Measurements from ENCODE around the gene ZNF335. TPM values are rescaled to one million over a fixed set of nuclear protein-coding genes. Genes with fewer than 3 reads are reported as not detected.

ZNF335 gene
- 13.8 and 16.3 TPM in 2 replicates for total RNA-seq (2014; rRNA removed; shearing (Covaris generic))
- 38.7 and 43.6 TPM in 2 replicates for polyA plus RNA-seq (2014; cell fraction: nucleus; rRNA removed)

DNA sequence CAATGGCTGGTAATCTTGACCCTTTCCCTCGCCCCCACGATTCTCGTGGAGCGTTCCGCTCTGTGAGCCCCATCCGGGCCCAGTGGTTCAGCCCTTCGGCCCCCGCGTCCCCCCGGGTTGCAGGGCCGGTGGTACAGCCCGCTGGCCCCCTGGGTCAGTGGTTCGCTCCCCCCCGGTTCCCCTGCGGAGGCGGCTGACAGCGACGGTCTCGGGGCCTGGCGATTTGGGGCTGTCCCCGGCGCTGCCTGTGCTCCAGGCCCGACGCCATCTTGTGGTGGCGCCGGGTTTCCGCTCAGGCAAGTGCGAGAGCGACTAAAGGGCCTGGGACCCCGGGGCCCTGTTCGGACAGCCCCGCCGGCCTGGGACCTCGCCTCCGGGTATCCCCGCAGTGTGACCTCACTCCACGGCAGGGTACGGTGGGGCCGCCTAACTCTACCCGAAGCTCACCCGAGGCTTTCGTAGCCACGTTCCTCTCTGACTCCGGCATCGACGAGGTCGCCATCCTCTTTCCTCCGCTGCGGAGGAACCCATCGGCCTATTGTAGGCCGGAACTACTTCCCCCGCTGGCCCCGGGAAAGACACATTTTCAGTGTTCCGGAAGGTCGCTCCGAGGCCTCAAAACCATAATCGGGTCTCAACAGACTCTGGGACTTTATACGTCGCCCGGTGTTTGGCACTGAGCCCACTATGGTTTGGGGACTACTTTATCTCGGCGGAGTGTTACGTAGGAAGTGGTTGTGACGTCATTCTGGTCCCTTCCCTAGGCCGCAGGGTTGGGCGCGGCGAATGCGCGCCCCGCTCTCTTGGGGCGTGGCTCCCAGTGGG is at the start of gene ZNF335:
TSS of gene ZNF335 (minus strand) at position 529 of the 825 bp plus-strand sequence. CDS start 793 bp downstream, outside the sequence.
- peak; percentile 91 for DNase-seq (ENCODE audit: extremely low read depth, low read depth)

GRCh38 chr20:46020555-46020954 is 48.6 kb upstream of the ZNF335 start:
- no peak for DNase-seq (ENCODE audit: extremely low read depth, low read depth)

- DNase-seq (ENCODE audit: extremely low read depth, low read depth): no peak
Observed at GRCh38 chr20:46018611-46019010, 46.6 kb upstream of the ZNF335 start.

DNA sequence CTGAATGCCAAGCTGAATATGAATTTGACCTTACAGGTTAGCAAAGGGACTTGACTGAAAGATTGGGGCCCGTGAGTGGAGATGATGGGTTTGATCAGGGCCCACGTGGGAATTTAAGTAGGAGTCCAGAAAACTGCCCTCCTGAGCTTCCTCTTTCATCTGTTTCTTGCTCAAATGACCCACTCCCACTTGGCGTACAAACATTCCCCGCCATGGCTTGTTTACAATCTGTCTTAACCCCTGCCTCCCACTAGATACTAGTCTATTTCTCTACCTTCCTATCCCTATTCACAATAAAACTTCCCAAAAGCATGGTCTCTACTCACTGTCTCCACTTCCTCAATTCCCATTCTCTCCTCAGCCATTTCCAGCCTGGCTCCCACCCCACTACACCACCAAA is 46.1 kb upstream of the ZNF335 start:
- no peak for DNase-seq (ENCODE audit: extremely low read depth, low read depth)

- no peak for DNase-seq (ENCODE audit: extremely low read depth, low read depth)
Observed at GRCh38 chr20:46017272-46017671, 45.3 kb upstream of the ZNF335 start.

GRCh38 chr20:46014517-46015396 is 42.8 kb upstream of the ZNF335 start:
- DNase-seq (ENCODE audit: extremely low read depth, low read depth): no peak

- DNase-seq (ENCODE audit: extremely low read depth, low read depth): peak; percentile 43
Observed at GRCh38 chr20:46013829-46014516, 42.0 kb upstream of the ZNF335 start.

DNA sequence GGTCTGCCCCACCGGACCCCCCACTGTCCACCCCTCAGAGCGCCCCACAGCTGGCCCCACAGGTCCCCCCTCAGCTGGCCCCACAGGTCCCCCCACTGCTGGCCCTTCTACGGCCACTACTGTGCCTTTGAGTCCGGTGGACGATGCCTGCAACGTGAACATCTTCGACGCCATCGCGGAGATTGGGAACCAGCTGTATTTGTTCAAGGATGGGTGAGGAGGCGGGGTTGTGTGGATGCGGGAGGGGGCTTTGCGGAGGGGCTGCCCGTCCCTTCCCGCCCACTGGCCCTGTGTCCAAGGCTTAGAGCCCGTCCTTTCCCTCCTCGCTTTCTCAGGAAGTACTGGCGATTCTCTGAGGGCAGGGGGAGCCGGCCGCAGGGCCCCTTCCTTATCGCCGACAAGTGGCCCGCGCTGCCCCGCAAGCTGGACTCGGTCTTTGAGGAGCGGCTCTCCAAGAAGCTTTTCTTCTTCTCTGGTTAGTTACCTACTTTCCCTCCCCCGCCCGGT is 41.4 kb upstream of the ZNF335 start:
- DNase-seq (ENCODE audit: extremely low read depth, low read depth): no peak

DNA sequence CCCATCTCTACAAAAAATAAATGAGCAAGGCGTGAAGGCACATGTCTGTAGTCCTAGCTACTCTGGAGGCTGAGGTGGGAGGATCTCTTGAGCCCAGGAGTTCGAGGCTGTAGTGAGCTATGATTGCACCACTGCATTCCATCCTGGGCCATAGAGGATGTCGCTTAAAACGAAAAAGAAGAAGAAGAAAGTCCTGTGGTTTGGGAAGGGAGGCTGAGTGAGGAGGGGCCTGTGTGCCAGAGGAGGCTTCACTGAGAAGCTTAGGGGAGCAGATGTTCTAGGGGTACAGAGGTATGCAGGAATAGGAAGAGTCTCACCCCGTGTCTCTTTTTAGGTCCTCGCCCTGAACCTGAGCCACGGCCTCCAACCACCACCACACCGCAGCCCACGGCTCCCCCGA is 40.9 kb upstream of the ZNF335 start:
- no peak for DNase-seq (ENCODE audit: extremely low read depth, low read depth)

GRCh38 chr20:46011631-46012482 is 39.9 kb upstream of the ZNF335 start:
- peak; percentile 57 for DNase-seq (ENCODE audit: extremely low read depth, low read depth)

- DNase-seq (ENCODE audit: extremely low read depth, low read depth): no peak
Observed at GRCh38 chr20:46010491-46011391, 38.7 kb upstream of the ZNF335 start.

DNA sequence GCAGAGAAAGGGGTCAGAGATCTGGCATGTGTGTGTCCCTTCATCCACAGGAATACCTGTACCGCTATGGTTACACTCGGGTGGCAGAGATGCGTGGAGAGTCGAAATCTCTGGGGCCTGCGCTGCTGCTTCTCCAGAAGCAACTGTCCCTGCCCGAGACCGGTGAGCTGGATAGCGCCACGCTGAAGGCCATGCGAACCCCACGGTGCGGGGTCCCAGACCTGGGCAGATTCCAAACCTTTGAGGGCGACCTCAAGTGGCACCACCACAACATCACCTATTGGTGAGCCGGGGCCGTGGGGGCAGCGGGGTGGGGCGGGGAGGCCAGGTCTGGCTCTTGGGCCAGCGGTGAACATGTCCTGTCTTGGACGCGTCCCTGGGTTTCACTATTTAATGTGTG is 37.8 kb upstream of the ZNF335 start:
- DNase-seq (ENCODE audit: extremely low read depth, low read depth): no peak

DNA sequence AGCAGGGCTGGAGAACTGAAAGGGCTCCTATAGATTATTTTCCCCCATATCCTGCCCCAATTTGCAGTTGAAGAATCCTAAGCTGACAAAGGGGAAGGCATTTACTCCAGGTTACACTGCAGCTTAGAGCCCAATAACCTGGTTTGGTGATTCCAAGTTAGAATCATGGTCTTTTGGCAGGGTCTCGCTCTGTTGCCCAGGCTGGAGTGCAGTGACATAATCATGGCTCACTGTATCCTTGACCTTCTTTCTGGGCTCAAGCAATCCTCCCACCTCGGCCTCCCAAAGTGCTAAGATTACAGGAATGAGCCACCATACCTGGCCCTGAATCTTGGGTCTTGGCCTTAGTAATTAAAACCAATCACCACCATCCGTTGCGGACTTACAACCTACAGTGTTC is 35.7 kb upstream of the ZNF335 start:
- DNase-seq (ENCODE audit: extremely low read depth, low read depth): no peak

DNA sequence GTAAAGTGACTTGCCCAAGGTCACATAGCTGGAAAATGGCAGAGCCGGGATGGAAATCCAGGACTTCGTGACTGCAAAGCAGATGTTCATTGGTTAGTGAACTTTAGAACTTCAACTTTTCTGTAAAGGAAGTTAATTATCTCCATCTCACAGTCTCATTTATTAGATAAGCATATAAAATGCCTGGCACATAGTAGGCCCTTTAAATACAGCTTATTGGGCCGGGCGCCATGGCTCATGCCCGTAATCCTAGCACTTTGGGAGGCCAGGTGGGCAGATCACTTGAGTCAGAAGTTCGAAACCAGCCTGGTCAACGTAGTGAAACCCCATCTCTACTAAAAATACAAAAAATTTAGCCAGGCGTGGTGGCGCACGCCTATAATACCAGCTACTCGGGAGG is 35.0 kb upstream of the ZNF335 start:
- no peak for DNase-seq (ENCODE audit: extremely low read depth, low read depth)

- no peak for DNase-seq (ENCODE audit: extremely low read depth, low read depth)
Observed at GRCh38 chr20:46006022-46006705, 34.2 kb upstream of the ZNF335 start.

GRCh38 chr20:46004889-46005473 is 33.0 kb upstream of the ZNF335 start:
- DNase-seq (ENCODE audit: extremely low read depth, low read depth): no peak

DNA sequence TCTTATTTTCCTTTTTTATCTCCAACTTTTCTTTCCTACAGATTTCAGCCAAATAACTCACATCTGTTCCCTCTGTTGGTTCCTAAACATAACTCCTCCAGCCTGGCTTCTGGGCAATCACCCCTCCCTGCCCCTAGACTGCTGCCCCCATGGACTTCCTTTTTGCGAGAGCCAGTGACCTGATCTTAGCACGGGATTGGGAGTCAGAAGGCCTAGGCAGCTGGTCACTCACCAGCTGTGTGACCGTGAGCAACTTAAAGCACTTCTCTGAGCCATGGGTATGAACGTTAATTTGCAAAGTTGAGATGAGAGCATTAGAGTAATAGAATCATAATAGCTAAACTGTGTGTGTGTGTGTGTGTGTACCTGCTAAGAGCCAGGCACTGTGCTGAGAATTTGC is 32.2 kb upstream of the ZNF335 start:
- DNase-seq (ENCODE audit: extremely low read depth, low read depth): no peak

DNA sequence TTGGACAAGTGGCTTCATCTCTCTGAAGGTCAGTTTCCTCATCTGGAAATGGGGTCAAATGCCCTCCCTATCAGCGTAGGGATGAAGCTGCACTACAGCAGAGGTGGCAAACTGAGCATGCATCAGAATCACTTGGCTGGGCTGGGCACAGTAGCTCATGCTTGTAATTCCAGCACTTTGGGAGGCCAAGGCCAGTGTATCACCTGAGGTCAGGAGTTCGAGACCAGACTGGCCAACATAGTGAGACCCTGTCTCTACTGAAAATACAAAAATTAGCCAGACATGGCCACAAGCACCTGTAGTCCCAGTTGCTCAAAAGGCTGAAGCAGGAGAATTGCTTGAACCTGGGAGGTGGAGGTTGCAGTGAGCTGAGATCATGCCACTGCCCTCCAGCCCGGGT is 30.0 kb upstream of the ZNF335 start:
- no peak for DNase-seq (ENCODE audit: extremely low read depth, low read depth)
